Medulla oblongata (tissue), 1 donor: ENCODE measurements around the gene TANC1.

Experiments
- DNase-seq: peaks from one replicate; pipeline ENCODE4 v3.0.0-alpha.2; 2015; ENCODE audit errors: extremely low spot score

TANC1 gene

DNA sequence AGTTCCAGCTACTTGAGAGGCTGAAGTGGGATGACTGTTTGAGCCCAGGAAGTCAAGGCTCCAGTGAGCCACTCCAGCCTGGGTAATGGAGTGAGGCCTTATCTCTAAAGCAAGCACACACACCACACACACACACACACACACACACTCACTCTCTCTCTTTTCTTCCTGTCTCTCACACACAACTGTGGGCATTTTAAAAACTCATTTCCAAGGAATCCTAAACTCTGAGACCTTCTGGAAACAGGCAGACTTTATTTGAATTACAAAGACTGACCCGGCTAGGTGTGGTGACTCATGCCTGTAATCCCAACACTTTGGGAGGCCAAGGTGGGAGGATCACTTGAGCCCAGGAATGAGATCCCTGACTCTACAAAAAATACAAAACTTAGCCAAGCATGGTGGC is 296.7 kb downstream of the TANC1 start:
- no peak for DNase-seq

DNA sequence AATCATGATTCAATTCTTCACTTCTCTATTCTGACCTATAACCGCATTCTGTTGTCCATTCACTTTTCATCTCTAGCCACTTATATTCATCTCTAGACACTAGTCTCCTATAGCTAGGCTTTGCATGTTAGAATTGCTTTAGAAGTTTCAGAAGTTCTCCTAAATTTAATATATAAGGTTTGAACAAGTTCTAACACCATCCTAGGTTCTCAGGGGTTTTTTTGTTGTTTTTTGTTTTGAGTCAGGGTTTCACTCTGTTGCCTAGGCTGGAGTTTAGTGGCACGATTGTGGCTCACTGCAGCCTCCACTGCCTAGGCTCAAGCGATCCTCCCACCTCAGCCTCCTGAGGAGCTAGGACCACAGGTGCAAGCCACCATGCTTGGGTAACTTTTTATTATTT is 298.1 kb downstream of the TANC1 start:
- DNase-seq = no peak

DNA sequence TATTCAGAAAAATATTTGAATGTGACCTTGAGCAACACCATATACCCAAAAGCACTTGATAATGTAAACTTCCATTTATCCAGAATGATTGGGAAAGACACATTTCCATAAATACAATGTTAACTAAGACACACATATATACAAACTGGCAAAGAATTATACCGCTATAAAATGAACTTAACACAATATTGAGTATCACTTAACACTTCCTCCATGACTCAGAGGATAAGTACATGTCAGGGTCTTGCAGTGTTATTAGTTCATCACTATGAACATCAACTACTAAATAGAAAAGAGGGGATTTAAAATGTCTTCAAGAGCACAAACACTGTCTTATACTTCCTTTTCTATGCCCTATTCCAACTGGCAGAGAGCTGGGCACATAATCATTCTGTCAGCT is 299.5 kb downstream of the TANC1 start:
- no peak for DNase-seq

DNA sequence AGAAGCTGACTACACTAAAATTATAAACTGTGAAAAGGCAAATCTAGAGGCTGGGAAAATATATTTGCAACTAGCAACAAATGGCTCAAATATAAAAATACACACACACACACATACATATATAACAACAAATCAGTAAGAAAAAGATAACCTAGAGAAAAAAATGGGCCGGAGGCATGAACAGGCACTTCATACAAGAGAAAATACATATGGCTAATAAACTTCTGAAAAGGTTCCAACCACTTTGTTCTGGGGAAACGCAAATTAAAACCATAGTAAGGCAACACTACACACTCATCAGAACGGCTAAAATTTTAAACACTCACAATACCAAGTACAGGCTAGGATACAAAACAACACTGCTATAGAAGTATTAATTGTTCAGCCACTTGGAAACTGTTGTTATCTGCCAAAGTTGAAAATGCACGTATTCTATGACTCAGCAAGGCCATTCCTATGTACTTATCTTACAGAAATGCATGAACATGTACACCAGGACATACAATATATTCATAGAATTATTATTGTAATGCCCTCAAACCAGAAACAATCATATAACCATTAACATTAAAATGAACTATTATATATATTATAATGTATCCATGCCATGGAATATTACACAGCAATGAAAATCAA is 302.4 kb downstream of the TANC1 start:
- no peak for DNase-seq

DNA sequence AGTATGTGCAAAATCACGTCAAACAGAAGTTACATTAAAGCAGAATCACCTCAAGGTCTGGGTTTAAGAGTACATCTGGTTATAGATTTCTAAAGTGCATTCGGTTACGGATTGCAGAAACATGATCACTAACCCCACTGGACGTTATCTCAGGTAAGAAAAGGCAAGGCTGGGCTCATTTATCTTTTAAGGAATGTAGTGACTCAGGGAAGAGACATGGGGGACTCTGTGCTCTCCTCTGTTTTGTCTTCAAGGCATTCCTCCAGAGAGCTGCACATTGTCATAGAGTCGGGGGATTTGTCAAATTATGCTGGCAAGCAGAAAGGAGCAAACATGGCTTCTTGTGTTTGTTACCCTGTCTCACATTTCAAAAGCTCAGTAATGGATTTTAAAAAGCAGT is 303.7 kb downstream of the TANC1 start:
- no peak for DNase-seq

DNA sequence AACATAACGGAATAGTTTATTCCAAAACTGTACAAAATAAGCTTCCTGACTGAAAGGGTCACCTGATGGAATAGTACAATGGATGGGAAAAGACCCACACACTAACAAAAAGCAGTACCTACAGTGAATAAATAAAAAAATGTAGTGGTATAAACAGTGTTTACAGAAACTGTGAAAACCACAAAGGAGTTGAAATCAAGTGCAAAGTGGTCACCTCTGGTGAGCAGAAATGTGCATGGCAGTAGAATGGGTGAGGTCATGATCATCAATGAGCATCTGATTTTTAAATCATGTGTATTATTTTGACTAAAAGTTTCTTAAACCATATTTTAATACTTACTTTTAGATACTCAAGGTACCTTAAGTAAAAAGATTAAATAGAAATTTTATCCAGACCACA is 306.7 kb downstream of the TANC1 start:
- no peak for DNase-seq

DNA sequence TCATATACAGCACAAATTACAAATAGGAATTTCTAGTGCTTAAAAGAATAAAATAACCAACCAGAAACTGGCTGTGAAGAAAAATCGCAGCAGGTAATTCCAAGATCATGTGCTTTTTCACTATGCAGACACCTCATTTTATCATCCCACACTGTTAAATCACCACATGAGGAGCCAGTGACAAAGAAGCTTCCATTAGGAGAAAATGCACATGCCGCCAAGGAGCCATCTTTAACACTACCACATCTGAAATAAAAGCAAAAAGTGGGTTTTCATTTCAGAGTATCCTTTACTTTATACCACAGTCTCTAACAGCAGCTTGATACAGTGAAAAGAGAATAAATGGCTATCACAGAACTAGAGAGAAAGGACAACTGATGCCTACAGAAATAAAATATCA is 311.3 kb downstream of the TANC1 start:
- DNase-seq = no peak

DNA sequence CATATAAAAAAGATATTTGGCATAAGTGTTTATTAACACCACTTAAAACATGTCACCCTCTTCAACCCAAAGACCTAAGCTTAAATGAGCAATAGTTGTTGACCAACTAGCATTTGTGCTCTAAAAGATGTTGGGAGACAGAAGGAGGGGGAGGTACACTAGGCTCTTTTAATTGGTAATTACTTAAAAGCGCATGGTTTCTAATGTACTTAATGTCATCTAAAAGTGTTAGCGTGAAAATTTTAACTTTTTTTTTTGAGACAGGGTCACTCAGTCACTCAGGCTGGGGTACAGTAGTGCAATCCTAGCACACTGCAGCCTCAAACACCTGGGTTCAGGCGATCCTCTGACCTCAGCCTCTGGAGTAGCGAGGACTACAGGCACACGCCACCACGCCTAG is 312.6 kb downstream of the TANC1 start:
- DNase-seq = no peak
